ENCODE data around the gene WDR88.

DNA sequence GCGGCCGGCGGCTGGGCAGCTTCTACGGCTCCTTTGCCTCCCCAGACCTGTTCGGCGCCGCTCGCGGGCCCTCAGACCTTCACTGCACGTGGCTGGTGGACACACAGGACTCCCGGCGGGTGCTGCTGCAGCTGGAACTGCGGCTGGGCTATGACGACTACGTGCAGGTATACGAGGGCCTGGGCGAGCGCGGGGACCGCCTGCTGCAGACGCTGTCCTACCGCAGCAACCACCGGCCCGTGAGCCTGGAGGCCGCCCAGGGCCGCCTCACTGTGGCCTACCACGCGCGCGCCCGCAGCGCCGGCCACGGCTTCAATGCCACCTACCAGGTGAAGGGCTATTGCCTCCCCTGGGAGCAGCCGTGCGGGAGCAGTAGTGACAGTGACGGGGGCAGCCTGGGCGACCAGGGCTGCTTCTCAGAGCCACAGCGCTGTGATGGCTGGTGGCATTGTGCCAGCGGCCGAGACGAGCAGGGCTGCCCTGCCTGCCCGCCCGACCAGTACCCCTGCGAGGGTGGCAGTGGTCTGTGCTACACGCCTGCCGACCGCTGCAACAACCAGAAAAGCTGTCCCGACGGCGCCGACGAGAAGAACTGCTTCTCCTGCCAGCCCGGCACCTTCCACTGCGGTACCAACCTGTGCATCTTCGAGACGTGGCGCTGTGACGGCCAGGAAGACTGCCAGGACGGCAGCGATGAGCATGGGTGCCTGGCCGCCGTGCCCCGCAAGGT is 73.8 kb downstream of the WDR88 start:
- TF ChIP-seq, protein P1, sequence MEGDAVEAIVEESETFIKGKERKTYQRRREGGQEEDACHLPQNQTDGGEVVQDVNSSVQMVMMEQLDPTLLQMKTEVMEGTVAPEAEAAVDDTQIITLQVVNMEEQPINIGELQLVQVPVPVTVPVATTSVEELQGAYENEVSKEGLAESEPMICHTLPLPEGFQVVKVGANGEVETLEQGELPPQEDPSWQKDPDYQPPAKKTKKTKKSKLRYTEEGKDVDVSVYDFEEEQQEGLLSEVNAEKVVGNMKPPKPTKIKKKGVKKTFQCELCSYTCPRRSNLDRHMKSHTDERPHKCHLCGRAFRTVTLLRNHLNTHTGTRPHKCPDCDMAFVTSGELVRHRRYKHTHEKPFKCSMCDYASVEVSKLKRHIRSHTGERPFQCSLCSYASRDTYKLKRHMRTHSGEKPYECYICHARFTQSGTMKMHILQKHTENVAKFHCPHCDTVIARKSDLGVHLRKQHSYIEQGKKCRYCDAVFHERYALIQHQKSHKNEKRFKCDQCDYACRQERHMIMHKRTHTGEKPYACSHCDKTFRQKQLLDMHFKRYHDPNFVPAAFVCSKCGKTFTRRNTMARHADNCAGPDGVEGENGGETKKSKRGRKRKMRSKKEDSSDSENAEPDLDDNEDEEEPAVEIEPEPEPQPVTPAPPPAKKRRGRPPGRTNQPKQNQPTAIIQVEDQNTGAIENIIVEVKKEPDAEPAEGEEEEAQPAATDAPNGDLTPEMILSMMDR (IDR thresholded peaks at IDR 0.05; ENCODE audit: extremely low read depth in 1 of 2, insufficient read depth in 1 of 2, low read depth in 1 of 2, low read length in 2 of 2), result no peak
- TF ChIP-seq MAX (IDR thresholded peaks at IDR 0.05; ENCODE audit: insufficient read depth, insufficient read length) (no peak), POLR2A (IDR thresholded peaks at IDR 0.05; ENCODE audit: low read depth, low read length) (no peak)
